ENCODE results near the gene C10orf90. TPM values are rescaled to one million over a fixed set of nuclear protein-coding genes. Genes with fewer than 3 reads are reported as not detected.

Gene C10orf90
- polyA plus RNA-seq, 6 donors from 2014 or later, result not detected

DNA sequence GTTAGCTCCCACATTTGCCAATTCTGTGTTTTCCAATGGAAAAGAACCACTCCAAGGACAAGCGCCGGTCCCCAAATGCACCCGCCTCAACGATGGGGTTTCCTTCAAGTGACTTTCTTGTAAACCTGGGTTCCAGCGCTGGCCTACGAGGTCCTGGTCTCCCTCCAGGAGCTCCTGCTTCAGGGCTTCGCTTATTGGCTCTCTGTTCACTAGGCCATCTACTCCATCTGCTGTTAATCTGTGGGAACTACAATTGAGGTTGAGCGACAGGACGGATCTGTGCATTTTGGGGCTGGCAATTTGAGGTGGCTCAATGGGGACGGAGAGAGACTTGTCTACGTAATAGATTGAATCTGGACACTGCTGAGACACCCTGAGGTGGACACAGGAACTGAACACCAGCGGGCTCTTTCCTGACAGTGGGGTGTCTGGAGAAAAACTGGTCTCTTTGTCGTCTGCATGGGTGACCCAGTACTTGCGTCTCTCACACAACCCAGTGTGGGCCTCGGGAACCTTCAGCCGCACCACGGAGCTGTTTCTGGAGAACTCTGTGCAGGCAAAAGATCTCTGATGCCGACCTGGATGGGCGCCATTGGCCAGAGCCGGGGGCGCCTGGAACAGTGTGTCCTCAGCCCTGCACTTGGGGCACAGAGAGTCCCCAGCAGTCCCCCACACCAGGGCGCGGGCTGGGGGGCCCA is 166.3 kb downstream of the C10orf90 start:
- DNase-seq (peak; percentile 8), ATAC-seq (ENCODE audit: low read depth in 2 of 2) (no peak)
- Mint-ChIP-seq H3K27ac (no peak overlapping the region), H3K36me3 (no peaks in the 10 kb centered on the region), H3K9me3 (no peaks in the 10 kb centered on the region), H3K4me1 (peaks cover 0 to 2% (median 0%) of the 10 kb centered on the region in 3 donors), H3K27me3 (peaks cover 0 to 10% (median 7%) of the 10 kb centered on the region in 3 donors), H3K4me3 (no peak overlapping the region)

GRCh38 chr10:126503392-126504062 is 167.0 kb downstream of the C10orf90 start:
- no peak overlapping the region for H3K27ac Mint-ChIP-seq
- no peaks in the 10 kb centered on the region for H3K9me3 Mint-ChIP-seq
- no peak for DNase-seq
- no peak overlapping the region for H3K4me3 Mint-ChIP-seq
- no peaks in the 10 kb centered on the region for H3K36me3 Mint-ChIP-seq
- no peak for ATAC-seq (ENCODE audit: low read depth in 2 of 2)
- H3K4me1 Mint-ChIP-seq, result peaks cover 0 to 2% (median 0%) of the 10 kb centered on the region in 3 donors
- peaks cover 0 to 10% (median 7%) of the 10 kb centered on the region in 3 donors for H3K27me3 Mint-ChIP-seq

DNA sequence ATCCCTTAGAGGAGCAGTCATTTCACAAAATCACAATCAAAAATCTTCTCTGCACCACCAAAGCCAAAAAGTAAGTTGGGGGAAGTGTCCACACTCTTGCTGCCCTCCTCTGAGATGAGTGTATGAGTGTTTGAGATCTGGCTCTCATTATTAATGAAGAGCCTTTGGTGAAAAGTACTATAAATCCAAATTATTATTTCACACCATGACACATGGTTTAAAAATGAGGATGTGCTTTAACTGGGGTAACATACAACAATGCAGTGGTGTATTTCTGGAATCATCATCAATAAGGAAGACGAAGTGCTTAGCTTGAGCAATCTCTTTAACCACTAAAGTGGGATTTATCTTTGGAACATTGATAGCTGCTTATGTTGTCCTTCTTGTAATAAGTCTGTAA is 168.1 kb downstream of the C10orf90 start:
- Mint-ChIP-seq H3K27ac (no peak overlapping the region), H3K9me3 (no peaks in the 10 kb centered on the region), H3K36me3 (no peaks in the 10 kb centered on the region), H3K27me3 (peaks cover 0 to 10% (median 7%) of the 10 kb centered on the region in 3 donors), H3K4me3 (no peak overlapping the region), H3K4me1 (peaks cover 0 to 2% (median 0%) of the 10 kb centered on the region in 3 donors)
- ATAC-seq (ENCODE audit: low read depth in 2 of 2), result no peak
- DNase-seq, result no peak

DNA sequence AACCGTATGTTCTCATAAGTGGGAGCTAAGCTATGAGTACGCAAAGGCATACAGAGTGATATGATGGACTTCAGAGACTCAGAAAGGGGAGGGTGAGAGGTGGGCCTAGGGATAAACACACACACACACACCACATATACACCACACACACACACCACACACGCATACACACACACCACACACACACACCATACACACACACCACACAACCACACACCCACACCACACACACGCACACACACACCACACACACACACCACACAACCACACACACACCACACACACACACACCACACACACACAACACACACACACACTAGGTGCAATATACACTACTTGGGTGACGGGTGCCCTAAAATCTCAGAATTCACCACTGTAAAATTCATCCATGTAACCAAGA is 168.7 kb downstream of the C10orf90 start:
- Mint-ChIP-seq H3K4me1 (peaks cover 0 to 2% (median 0%) of the 10 kb centered on the region in 3 donors), H3K27me3 (peaks cover 0 to 10% (median 7%) of the 10 kb centered on the region in 3 donors), H3K36me3 (no peaks in the 10 kb centered on the region), H3K4me3 (no peak overlapping the region), H3K27ac (no peak overlapping the region), H3K9me3 (no peaks in the 10 kb centered on the region)
- no peak for DNase-seq
- ATAC-seq (ENCODE audit: low read depth in 2 of 2), result no peak

DNA sequence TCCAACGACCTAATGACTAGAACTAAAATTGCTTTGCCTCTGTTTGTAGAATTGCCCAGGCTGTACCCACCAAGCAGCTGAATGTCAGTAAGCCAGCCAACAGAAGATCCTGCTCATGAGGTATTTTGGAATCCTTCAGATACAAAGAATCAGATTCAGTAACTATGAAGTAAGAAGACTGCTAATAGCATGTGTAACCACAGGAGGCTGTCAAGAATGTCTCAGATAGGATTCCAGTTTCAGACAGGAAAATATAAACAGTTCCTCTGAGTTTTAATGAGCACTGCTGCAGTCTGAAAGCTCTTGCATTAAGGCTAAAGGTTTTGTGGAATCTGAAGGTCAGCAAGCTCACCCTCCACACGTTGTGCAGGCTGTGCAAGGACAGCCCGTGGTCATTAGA is 169.6 kb downstream of the C10orf90 start:
- Mint-ChIP-seq H3K4me1 (peaks cover 0 to 2% (median 0%) of the 10 kb centered on the region in 3 donors), H3K36me3 (no peaks in the 10 kb centered on the region), H3K4me3 (no peak overlapping the region), H3K9me3 (no peaks in the 10 kb centered on the region), H3K27me3 (peaks cover 0 to 10% (median 7%) of the 10 kb centered on the region in 3 donors), H3K27ac (no peak overlapping the region)
- ATAC-seq (ENCODE audit: low read depth in 2 of 2), result no peak
- no peak for DNase-seq

DNA sequence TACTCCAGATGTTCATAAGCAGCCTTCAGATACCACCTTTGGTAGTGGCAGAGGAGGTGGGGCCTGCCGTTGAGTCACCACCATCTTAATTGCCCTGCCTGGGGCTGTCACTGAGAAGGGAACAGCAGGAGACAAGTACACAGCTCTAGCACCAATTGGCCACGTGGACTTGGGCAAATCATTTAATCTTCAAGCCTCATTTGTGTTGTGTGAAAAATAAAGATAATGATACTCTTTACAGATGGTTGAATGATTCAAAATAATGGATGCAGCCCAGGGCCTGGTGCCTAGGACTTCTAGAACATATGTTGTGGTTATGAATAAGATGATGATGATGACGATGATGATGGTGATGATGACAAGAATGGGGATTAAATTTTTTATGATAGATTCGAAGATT is 170.3 kb downstream of the C10orf90 start:
- no peaks in the 10 kb centered on the region for H3K9me3 Mint-ChIP-seq
- H3K27ac Mint-ChIP-seq, result no peak overlapping the region
- H3K36me3 Mint-ChIP-seq, result no peaks in the 10 kb centered on the region
- peaks cover 0 to 10% (median 7%) of the 10 kb centered on the region in 3 donors for H3K27me3 Mint-ChIP-seq
- peaks cover 0 to 2% (median 0%) of the 10 kb centered on the region in 3 donors for H3K4me1 Mint-ChIP-seq
- H3K4me3 Mint-ChIP-seq, result no peak overlapping the region
- ATAC-seq (ENCODE audit: low read depth in 2 of 2), result no peak
- no peak for DNase-seq

DNA sequence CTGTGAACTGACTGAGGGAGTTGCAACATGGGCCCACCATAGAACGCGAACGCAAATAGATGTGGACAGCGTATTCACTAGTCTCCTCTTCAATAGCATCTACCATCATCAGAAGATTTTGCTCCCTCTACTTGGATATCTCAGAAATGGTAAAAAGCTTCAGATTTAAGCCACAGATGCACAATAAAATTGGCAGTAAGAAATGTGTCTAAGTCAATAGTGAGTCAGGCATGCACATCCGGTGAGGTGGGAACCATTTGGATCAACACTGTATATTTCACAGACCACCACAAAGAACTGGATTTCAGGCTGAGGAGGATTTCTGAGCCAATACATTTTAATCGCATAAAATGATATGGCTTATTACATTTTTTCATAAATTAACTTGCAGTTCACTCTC is 170.7 kb downstream of the C10orf90 start:
- Mint-ChIP-seq H3K36me3 (no peaks in the 10 kb centered on the region), H3K4me1 (peaks cover 0 to 2% (median 0%) of the 10 kb centered on the region in 3 donors), H3K27ac (no peak overlapping the region), H3K27me3 (peaks cover 0 to 7% (median 7%) of the 10 kb centered on the region in 3 donors), H3K9me3 (no peaks in the 10 kb centered on the region), H3K4me3 (no peak overlapping the region)
- DNase-seq, result no peak
- no peak for ATAC-seq (ENCODE audit: low read depth in 2 of 2)

- H3K27ac Mint-ChIP-seq, result no peak overlapping the region
- H3K4me3 Mint-ChIP-seq, result no peak overlapping the region
- no peaks in the 10 kb centered on the region for H3K36me3 Mint-ChIP-seq
- ATAC-seq (ENCODE audit: low read depth in 2 of 2) (no peak), DNase-seq (no peak)
- H3K4me1 Mint-ChIP-seq, result no peaks in the 10 kb centered on the region
- peaks cover 0 to 7% (median 0%) of the 10 kb centered on the region in 3 donors for H3K27me3 Mint-ChIP-seq
- H3K9me3 Mint-ChIP-seq, result no peaks in the 10 kb centered on the region
These were observed 172.8 kb downstream of the C10orf90 start for GRCh38 chr10:126497672-126498071.

- Mint-ChIP-seq H3K36me3 (no peaks in the 10 kb centered on the region), H3K27ac (no peak overlapping the region), H3K4me1 (no peaks in the 10 kb centered on the region), H3K27me3 (peaks cover 0 to 3% (median under 1%) of the 10 kb centered on the region in 3 donors), H3K4me3 (peak overlapping the region in 1 of 8 donors; percentile 52), H3K9me3 (no peaks in the 10 kb centered on the region)
- no peak for ATAC-seq (ENCODE audit: low read depth in 2 of 2)
- DNase-seq, result no peak
These were observed 173.5 kb downstream of the C10orf90 start for GRCh38 chr10:126496771-126497545.

DNA sequence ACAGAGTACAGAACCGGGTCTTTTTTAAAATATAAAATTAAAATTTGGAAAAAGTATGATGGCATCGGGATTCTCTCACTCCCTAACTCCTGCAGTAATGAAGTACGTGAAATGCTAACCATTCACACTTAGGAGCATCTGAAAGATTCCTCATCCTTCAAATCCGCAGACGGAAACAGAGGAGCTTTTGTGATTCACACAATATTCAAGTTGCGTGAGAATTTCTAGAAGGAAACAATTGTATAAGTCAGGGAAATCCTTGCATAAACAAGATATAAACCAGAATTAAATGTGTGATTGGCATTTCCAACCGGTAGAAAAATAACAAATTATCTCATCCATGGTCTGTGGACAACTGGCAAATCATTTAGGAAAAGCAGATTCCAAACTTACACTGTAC is 179.0 kb downstream of the C10orf90 start:
- Mint-ChIP-seq H3K9me3 (peaks cover 0 to 22% (median 9%) of the 10 kb centered on the region in 7 donors), H3K27ac (no peak overlapping the region), H3K36me3 (no peaks in the 10 kb centered on the region), H3K4me1 (no peaks in the 10 kb centered on the region), H3K4me3 (no peak overlapping the region), H3K27me3 (peaks cover 0 to 6% (median 4%) of the 10 kb centered on the region in 3 donors)
- ATAC-seq (ENCODE audit: low read depth in 2 of 2) (no peak), DNase-seq (no peak)

- peaks cover 7 to 26% (median 16%) of the 10 kb centered on the region in 3 donors for H3K27me3 Mint-ChIP-seq
- no peak for DNase-seq
- no peak overlapping the region for H3K27ac Mint-ChIP-seq
- H3K36me3 Mint-ChIP-seq, result no peaks in the 10 kb centered on the region
- no peaks in the 10 kb centered on the region for H3K4me1 Mint-ChIP-seq
- no peak overlapping the region for H3K4me3 Mint-ChIP-seq
- no peak for ATAC-seq (ENCODE audit: low read depth in 2 of 2)
- H3K9me3 Mint-ChIP-seq, result peaks cover 0 to 3% (median 0%) of the 10 kb centered on the region in 7 donors
These were observed 189.3 kb downstream of the C10orf90 start for GRCh38 chr10:126481181-126481580.

DNA sequence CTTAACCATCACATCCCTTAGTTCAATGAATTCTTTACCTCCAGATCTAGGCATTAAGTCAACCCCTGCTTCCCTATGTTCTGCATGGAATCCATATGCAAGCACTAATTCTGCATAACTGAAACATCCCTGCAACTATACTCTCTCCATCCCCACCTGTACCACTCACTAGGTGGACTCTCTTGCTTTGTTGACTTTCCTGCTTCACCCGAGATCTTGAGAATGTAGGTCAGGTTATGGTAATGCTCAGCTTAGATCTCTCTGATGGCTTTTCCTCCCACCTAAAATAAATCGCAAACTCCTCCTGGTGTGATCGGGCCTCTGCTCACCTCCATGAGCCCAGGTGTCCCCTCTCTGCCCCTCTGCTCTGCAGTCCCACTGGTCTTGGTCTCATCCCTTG is 189.8 kb downstream of the C10orf90 start:
- no peak for ATAC-seq (ENCODE audit: low read depth in 2 of 2)
- peaks cover 7 to 28% (median 16%) of the 10 kb centered on the region in 3 donors for H3K27me3 Mint-ChIP-seq
- no peak overlapping the region for H3K4me3 Mint-ChIP-seq
- H3K27ac Mint-ChIP-seq, result no peak overlapping the region
- no peaks in the 10 kb centered on the region for H3K4me1 Mint-ChIP-seq
- DNase-seq, result no peak
- H3K36me3 Mint-ChIP-seq, result no peaks in the 10 kb centered on the region
- peaks cover 0 to 2% (median 0%) of the 10 kb centered on the region in 7 donors for H3K9me3 Mint-ChIP-seq

- Mint-ChIP-seq H3K36me3 (no peaks in the 10 kb centered on the region), H3K27me3 (peaks cover 7 to 28% (median 16%) of the 10 kb centered on the region in 3 donors), H3K4me3 (no peak overlapping the region), H3K9me3 (peaks cover 0 to 2% (median 0%) of the 10 kb centered on the region in 7 donors), H3K27ac (no peak overlapping the region), H3K4me1 (no peaks in the 10 kb centered on the region)
- no peak for DNase-seq
- ATAC-seq (ENCODE audit: low read depth in 2 of 2), result no peak
These were observed 191.1 kb downstream of the C10orf90 start for GRCh38 chr10:126479280-126479895.
